H1 (cell line): ENCODE measurements around the gene ARHGAP12. TPM values are rescaled to one million over a fixed set of nuclear protein-coding genes. Genes with fewer than 3 reads are reported as not detected.
"Not testable (repeated sequence)": the region's sequence is repeated elsewhere in the genome, so short reads cannot be mapped to it uniquely, and the experiment has no call there.

Experiments
- CTCF ChIA-PET: fragments of 300-600 bp; sonication (Branson Sonifier 250); formaldehyde crosslinking; loops from one replicate; lab custom pipeline; 2021; ENCODE audit not compliant: partially characterized antibody; lab: Charles Lee
- POLR2A ChIA-PET: fragments of 300-600 bp; sonication (Branson Sonifier 250); formaldehyde crosslinking; loops from one replicate; lab custom pipeline; 2021; ENCODE audit warnings: inconsistent platforms; ENCODE audit not compliant: partially characterized antibody; lab: Charles Lee
- DNase-seq, 2 experiments: peaks; one replicate each; pipeline versions ENCODE4 v3.0.0 to v3.0.0-alpha.2; 2010 to 2022; ENCODE audit warnings: low spot score in 2 of 2, low read depth in 1 of 2, mixed read lengths in 1 of 2
- FAIRE-seq: peaks from 2 replicates; lab custom pipeline; 2011; peaks lifted over from hg19 to GRCh38; lab: Jason Lieb, UNC
- H2AFZ ChIP-seq: 2 replicates; pipeline ENCODE4 v1.8.1; 2012; ENCODE audit warnings: low read length, inconsistent platforms
- H2AK5ac ChIP-seq: 2 replicates; pipeline ENCODE4 v1.6.1; 2013; ENCODE audit warnings: low read depth, low read length
- H2BK120ac ChIP-seq: replicated peaks from 2 replicates; pipeline ENCODE3; 2013; ENCODE audit warnings: low read depth, low read length, inconsistent platforms
- H2BK12ac ChIP-seq: 2 replicates; pipeline ENCODE4 v1.6.1; 2013; ENCODE audit warnings: low read depth, low read length
- H2BK15ac ChIP-seq: 2 replicates; pipeline ENCODE4 v1.6.1; 2013; ENCODE audit warnings: low read length
- H2BK20ac ChIP-seq: 2 replicates; pipeline ENCODE4 v1.6.1; 2013; ENCODE audit warnings: low read length
- H2BK5ac ChIP-seq: 2 replicates; pipeline ENCODE4 v1.6.1; 2013; ENCODE audit warnings: low read depth, low read length
- H3K14ac ChIP-seq: 2 replicates; pipeline ENCODE4 v1.6.1; 2013; ENCODE audit warnings: inconsistent platforms; ENCODE audit not compliant: insufficient read length
- H3K18ac ChIP-seq: 2 replicates; pipeline ENCODE4 v1.6.1; 2013; ENCODE audit warnings: low read length; ENCODE audit errors: extremely low read depth
- H3K23ac ChIP-seq: 2 replicates; pipeline ENCODE4 v1.6.1; 2013; ENCODE audit warnings: inconsistent platforms; ENCODE audit not compliant: insufficient read length
- H3K23me2 ChIP-seq: 2 replicates; pipeline ENCODE4 v1.6.1; 2013; ENCODE audit warnings: low read depth, low read length
- H3K27ac ChIP-seq: 2 replicates; pipeline ENCODE4 v1.6.1; 2011; ENCODE audit warnings: low read depth, low read length, inconsistent platforms
- H3K27me3 ChIP-seq, 4 experiments: replicated peaks in 1 of 4; 1 replicate in 1 of 4; 2 replicates in 3 of 4; pipeline versions ENCODE4 v1.6.1 to v1.8.1; 2011 to 2013; ENCODE audit warnings: low read length in 3 of 4, mild to moderate bottlenecking in 3 of 4, inconsistent platforms in 2 of 4, mixed read lengths in 2 of 4, moderate library complexity in 1 of 4; ENCODE audit not compliant: control insufficient read depth in 3 of 4, insufficient read depth in 3 of 4; ENCODE audit errors: extremely low read depth in 1 of 4
- H3K36me3 ChIP-seq, 4 experiments: 2 replicates each; pipeline versions ENCODE4 v1.6.1 to v1.8.1; 2011 to 2013; ENCODE audit warnings: mild to moderate bottlenecking in 4 of 4, low read length in 3 of 4, moderate library complexity in 2 of 4, control low read depth in 1 of 4, inconsistent platforms in 1 of 4; ENCODE audit not compliant: insufficient read depth in 4 of 4, control insufficient read depth in 2 of 4
- H3K4ac ChIP-seq: replicated peaks from 2 replicates; pipeline ENCODE3; 2013; ENCODE audit warnings: low read length, low read depth, mixed read lengths, inconsistent platforms; ENCODE audit not compliant: insufficient read length
- H3K4me1 ChIP-seq, 4 experiments: replicated peaks in 1 of 4; 1 replicate in 1 of 4; 2 replicates in 3 of 4; pipeline versions ENCODE4 v1.6.1 to v1.8.1; 2011 to 2013; ENCODE audit warnings: low read length in 3 of 4, inconsistent platforms in 2 of 4, mixed read lengths in 1 of 4; ENCODE audit not compliant: insufficient read depth in 4 of 4, control insufficient read depth in 3 of 4
- H3K4me2 ChIP-seq, 2 experiments: 2 replicates each; pipeline versions ENCODE4 v1.6.1 to v1.8.1; 2011 to 2013; ENCODE audit warnings: low read depth in 2 of 2, low read length in 2 of 2, control low read depth in 1 of 2, inconsistent platforms in 1 of 2, mild to moderate bottlenecking in 1 of 2; ENCODE audit not compliant: insufficient read depth in 1 of 2
- H3K4me3 ChIP-seq, 4 experiments: fragments of 200-600, 300-600 bp in 1 of 4; sonication (generic), shearing (Covaris generic), sonication (Bioruptor Twin) in 1 of 4; 2 replicates each; pipeline versions ENCODE4 v1.5.1 to v1.8.1; 2011 to 2016; ENCODE audit warnings: low read length in 4 of 4, low read depth in 3 of 4, control low read depth in 2 of 4, inconsistent platforms in 2 of 4, mild to moderate bottlenecking in 2 of 4, mixed read lengths in 1 of 4, moderate library complexity in 1 of 4; ENCODE audit not compliant: insufficient read depth in 2 of 4; ENCODE audit errors: extremely low read depth in 1 of 4
- H3K56ac ChIP-seq: replicated peaks from 2 replicates; pipeline ENCODE3; 2013; ENCODE audit warnings: low read depth, mild to moderate bottlenecking, mixed read lengths, low read length, inconsistent platforms; ENCODE audit not compliant: insufficient read length
- H3K79me1 ChIP-seq: 2 replicates; pipeline ENCODE4 v1.6.1; 2013; ENCODE audit warnings: low read depth, low read length, control low read depth
- H3K79me2 ChIP-seq, 2 experiments: 2 replicates each; pipeline versions ENCODE4 v1.6.1 to v1.8.1; 2012 to 2013; ENCODE audit warnings: low read length in 2 of 2, mild to moderate bottlenecking in 2 of 2, inconsistent platforms in 1 of 2; ENCODE audit not compliant: insufficient read depth in 2 of 2, control insufficient read depth in 1 of 2
- H3K9ac ChIP-seq, 4 experiments: replicated peaks in 1 of 4; 1 replicate in 1 of 4; 2 replicates in 3 of 4; pipeline versions ENCODE4 v1.6.1 to v1.8.1; 2011 to 2013; ENCODE audit warnings: low read depth in 3 of 4, low read length in 3 of 4, control low read depth in 2 of 4, mild to moderate bottlenecking in 2 of 4, moderate library complexity in 2 of 4, inconsistent platforms in 1 of 4; ENCODE audit errors: extremely low read depth in 1 of 4
- H3K9me3 ChIP-seq, 2 experiments: 2 replicates each; pipeline versions ENCODE4 v1.6.1 to v1.8.1; 2012 to 2013; ENCODE audit warnings: mild to moderate bottlenecking in 2 of 2, moderate library complexity in 2 of 2, control low read depth in 1 of 2, inconsistent platforms in 1 of 2, low read depth in 1 of 2, low read length in 1 of 2, mixed read lengths in 1 of 2; ENCODE audit not compliant: insufficient read depth in 2 of 2
- H4K20me1 ChIP-seq, 2 experiments: replicated peaks in 1 of 2; 2 replicates each; pipeline versions ENCODE3 to v1.8.1; 2011 to 2013; ENCODE audit warnings: inconsistent platforms in 2 of 2, low read length in 2 of 2, mild to moderate bottlenecking in 1 of 2; ENCODE audit not compliant: insufficient read depth in 2 of 2, control insufficient read depth in 1 of 2
- H4K5ac ChIP-seq: 2 replicates; pipeline ENCODE4 v1.6.1; 2013; ENCODE audit warnings: low read length, low read depth, mixed read lengths, inconsistent platforms; ENCODE audit not compliant: insufficient read length
- H4K8ac ChIP-seq: 2 replicates; pipeline ENCODE4 v1.8.0; 2013; ENCODE audit warnings: mild to moderate bottlenecking, moderate library complexity, low read length, inconsistent platforms; ENCODE audit not compliant: insufficient read depth; ENCODE audit errors: extremely low read depth
- H4K91ac ChIP-seq: replicated peaks from 2 replicates; pipeline ENCODE3; 2013; ENCODE audit warnings: low read length, mixed read lengths, inconsistent platforms; ENCODE audit not compliant: insufficient read length
- WGBS, 2 experiments: shearing (Covaris generic) in 1 of 2; methylation state at CpG; one replicate each; pipeline versions ENCODE4 v1.1.6 to v1.1.7; 2013 to 2015; ENCODE audit warnings: low lambda C conversion rate in 2 of 2, mixed read lengths in 2 of 2, inconsistent platforms in 1 of 2, low coverage in 1 of 2, missing lambda C conversion rate in 1 of 2; ENCODE audit not compliant: insufficient replicate concordance in 2 of 2, insufficient coverage in 1 of 2, insufficient read length in 1 of 2; ENCODE audit errors: extremely low coverage in 1 of 2, missing lambda C conversion rate in 1 of 2; 5-methylcytosine and 5-hydroxymethylcytosine counted together
- polyA plus RNA-seq, 7 experiments: library from polyadenylated mRNA; depleted of rRNA in 3 of 7; stranded (reverse) in 5 of 7; unstranded in 2 of 7; fragments of >200 nt in 5 of 7; fragments of 200-250 nt in 2 of 7; gene quantifications; 1 replicate in 5 of 7; 2 replicates in 1 of 7; 4 replicates in 1 of 7; pipeline versions ENCODE4 v1.2.1 to v1.2.3, GENCODE V29; 2011 to 2013; ENCODE audit warnings: missing spikeins in 2 of 7, mixed read lengths in 2 of 7
- total RNA-seq: library from RNA; stranded (reverse); fragmentation: NEBNext Ultra II Directional; extraction: Animal tissue kit (Norgen Biotek cat#: 25700); gene quantifications from 2 replicates; pipeline ENCODE4 v1.2.1, GENCODE V29; 2021

The ARHGAP12 gene
- total and polyA plus RNA-seq, 2 of the 8 experiments (the other 6 are each of a cell fraction or from before 2014, with no cell fraction given): 10.1 to 39.0 TPM

- H3K4me1 ChIP-seq, H3K4ac ChIP-seq, DNase-seq, H4K20me1 ChIP-seq, H3K14ac ChIP-seq, H2BK5ac ChIP-seq, H2AK5ac ChIP-seq, H3K27me3 ChIP-seq, H3K23ac ChIP-seq, H2BK120ac ChIP-seq, H4K5ac ChIP-seq, H3K56ac ChIP-seq, H2BK12ac ChIP-seq, H2BK15ac ChIP-seq, H2BK20ac ChIP-seq, H3K36me3 ChIP-seq, H3K79me1 ChIP-seq, H2AFZ ChIP-seq, POLR2A ChIA-PET, H3K9ac ChIP-seq, H4K91ac ChIP-seq, H3K27ac ChIP-seq, H3K9me3 ChIP-seq, H3K4me2 ChIP-seq, H4K8ac ChIP-seq, H3K79me2 ChIP-seq, H3K18ac ChIP-seq, H3K4me3 ChIP-seq, FAIRE-seq, H3K23me2 ChIP-seq: not testable (repeated sequence)
- CTCF ChIA-PET: interaction anchor here (0.6 to 4.1 kb wide), 13 partner anchors 10 to 1375 kb away, joined by 3 to 18 read pairs (median 4); no protein-coding TSS in a partner anchor
- 89% methylated on average over 7 of the region's 7 CpGs; no CpG with 5 or more reads in 1 of the 2 experiments for WGBS, 2 experiments
These were observed 159.7 kb downstream of the ARHGAP12 start for GRCh38 chr10:31768935-31769334.
